Stimulated activated naive CD8-positive, alpha-beta T cell treated with anti-CD3 and anti-CD28 coated beads, Interleukin-15, Interleukin-2, amounts not matched to agents 100 ng/mL and 50 ng/mL, for 24 hours (primary cell): ENCODE results near the gene AHI1.

Source experiments
- H3K27ac Mint-ChIP-seq: one replicate; pipeline ENCODE4 v1.8.0; 2021; ENCODE audit warnings: mild to moderate bottlenecking, mixed read lengths
- H3K27me3 Mint-ChIP-seq: one replicate; pipeline ENCODE4 v1.8.0; 2021; ENCODE audit warnings: mixed read lengths
- H3K36me3 Mint-ChIP-seq: one replicate; pipeline ENCODE4 v1.8.0; 2021; ENCODE audit warnings: low read depth, mixed read lengths
- H3K4me1 Mint-ChIP-seq: one replicate; pipeline ENCODE4 v1.8.0; 2021; ENCODE audit warnings: low read depth, mixed read lengths
- H3K4me3 Mint-ChIP-seq: one replicate; pipeline ENCODE4 v1.8.0; 2021; ENCODE audit warnings: mild to moderate bottlenecking, mixed read lengths
- H3K9me3 Mint-ChIP-seq: one replicate; pipeline ENCODE4 v1.8.0; 2021; ENCODE audit warnings: mixed read lengths

The AHI1 gene

DNA sequence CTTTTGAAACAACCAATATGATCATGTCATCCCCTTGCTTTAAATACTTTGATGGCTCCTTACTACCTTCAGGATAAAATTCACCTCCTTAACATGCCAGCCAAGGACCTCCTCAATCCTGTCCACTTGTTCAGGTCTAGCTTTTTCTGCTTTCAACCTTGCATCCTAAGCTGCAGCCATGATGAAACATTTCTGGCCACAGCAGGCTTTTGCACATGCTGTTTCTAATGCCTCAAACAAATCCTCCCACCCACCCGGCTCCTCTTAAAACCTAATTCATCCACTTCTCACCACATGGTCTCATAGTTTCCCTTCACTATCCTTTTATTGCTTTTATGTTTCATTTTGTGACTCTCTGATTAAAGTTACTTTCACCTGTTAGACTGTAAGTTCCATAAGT is 191.9 kb downstream of the AHI1 start:
- Mint-ChIP-seq H3K4me3 (no peak overlapping the region), H3K27ac (no peak overlapping the region), H3K36me3 (peaks cover 59% of the 10 kb centered on the region), H3K4me1 (peaks cover 9% of the 10 kb centered on the region), H3K27me3 (no peaks in the 10 kb centered on the region), H3K9me3 (no peaks in the 10 kb centered on the region)

DNA sequence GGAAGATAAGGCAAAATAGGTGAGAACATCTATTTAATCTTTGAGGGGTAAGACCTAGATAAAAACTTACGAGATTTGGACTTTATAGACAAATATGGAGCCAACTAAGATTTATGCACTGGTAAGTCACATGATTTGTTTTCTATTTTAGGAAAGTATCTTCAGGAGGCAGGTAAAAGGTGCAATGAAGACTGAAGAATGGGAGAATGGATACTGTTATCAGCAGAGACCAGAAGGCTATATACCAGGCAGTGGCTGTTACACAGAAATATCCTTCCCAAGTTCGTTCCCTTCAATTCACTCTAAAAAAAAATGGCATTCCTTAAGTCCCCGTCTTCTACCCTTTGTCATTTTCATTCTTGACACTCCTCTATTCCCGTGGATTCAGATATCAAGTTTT is 192.7 kb downstream of the AHI1 start:
- no peaks in the 10 kb centered on the region for H3K9me3 Mint-ChIP-seq
- H3K36me3 Mint-ChIP-seq, result peaks cover 63% of the 10 kb centered on the region
- H3K4me1 Mint-ChIP-seq, result peaks cover 9% of the 10 kb centered on the region
- H3K27ac Mint-ChIP-seq, result no peak overlapping the region
- no peak overlapping the region for H3K4me3 Mint-ChIP-seq
- H3K27me3 Mint-ChIP-seq, result no peaks in the 10 kb centered on the region

DNA sequence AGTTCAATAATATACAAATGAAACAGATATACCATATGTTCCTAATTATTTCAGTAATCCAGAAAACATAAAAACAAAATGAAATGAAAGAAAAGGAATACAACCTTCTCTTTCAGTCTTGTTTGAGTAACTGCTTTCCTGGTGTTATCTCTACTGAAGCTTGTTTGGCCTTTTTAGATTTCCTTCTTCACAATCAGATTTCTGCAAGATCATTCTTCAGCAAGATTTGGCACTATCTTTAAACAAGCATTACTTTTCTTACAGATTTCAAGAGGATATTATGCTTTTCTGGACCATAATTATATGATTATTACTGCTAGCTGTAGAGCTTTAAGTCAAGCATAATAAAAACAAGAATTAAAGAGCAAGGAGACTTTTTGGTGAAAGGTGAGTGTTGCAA is 196.2 kb downstream of the AHI1 start:
- peaks cover 3% of the 10 kb centered on the region for H3K9me3 Mint-ChIP-seq
- H3K4me3 Mint-ChIP-seq, result no peak overlapping the region
- peaks cover 22% of the 10 kb centered on the region for H3K4me1 Mint-ChIP-seq
- no peak overlapping the region for H3K27ac Mint-ChIP-seq
- no peaks in the 10 kb centered on the region for H3K27me3 Mint-ChIP-seq
- peaks cover 71% of the 10 kb centered on the region for H3K36me3 Mint-ChIP-seq

DNA sequence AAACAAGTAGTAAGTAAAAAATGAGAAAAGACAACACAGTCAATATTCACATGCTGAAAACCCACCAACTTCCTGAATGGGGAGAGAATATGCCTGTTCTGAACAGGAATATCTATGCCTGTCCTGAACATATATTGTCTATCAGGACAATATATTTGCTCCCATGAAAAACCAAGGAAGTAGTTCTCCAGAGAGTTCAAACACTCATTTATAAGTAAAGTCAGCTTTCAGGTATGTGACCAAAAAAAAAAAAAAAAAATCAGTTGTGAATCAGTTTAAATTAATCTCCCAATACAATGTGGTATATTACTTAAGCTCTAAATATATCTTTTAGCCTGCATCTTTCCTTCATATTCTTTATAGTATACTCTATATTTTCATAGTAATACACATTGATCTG is 197.0 kb downstream of the AHI1 start:
- H3K27me3 Mint-ChIP-seq, result no peaks in the 10 kb centered on the region
- peaks cover 71% of the 10 kb centered on the region for H3K36me3 Mint-ChIP-seq
- H3K9me3 Mint-ChIP-seq, result peaks cover 6% of the 10 kb centered on the region
- H3K4me3 Mint-ChIP-seq, result no peak overlapping the region
- H3K27ac Mint-ChIP-seq, result no peak overlapping the region
- peaks cover 16% of the 10 kb centered on the region for H3K4me1 Mint-ChIP-seq

DNA sequence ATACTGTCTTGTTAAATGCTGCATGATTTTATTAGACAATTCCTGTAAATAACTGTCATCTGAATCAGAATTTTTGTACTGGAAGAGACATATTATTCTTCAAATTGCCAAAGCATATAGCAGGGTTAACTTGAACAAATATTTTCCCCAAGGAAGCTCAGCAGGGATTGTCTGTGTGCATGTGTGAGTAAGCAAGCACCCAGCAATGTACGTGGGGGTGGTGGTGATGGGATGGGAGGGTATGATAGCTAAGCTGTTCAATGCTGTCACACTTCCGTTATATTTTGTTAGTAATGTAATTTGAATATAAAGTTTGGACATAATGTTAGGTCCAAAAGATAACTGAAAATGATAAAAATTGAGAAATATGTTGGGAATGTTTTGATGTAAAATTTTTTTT is 198.3 kb downstream of the AHI1 start:
- Mint-ChIP-seq H3K4me1 (peaks cover 16% of the 10 kb centered on the region), H3K36me3 (peaks cover 71% of the 10 kb centered on the region), H3K27ac (no peak overlapping the region), H3K9me3 (peaks cover 9% of the 10 kb centered on the region), H3K4me3 (no peak overlapping the region), H3K27me3 (no peaks in the 10 kb centered on the region)

DNA sequence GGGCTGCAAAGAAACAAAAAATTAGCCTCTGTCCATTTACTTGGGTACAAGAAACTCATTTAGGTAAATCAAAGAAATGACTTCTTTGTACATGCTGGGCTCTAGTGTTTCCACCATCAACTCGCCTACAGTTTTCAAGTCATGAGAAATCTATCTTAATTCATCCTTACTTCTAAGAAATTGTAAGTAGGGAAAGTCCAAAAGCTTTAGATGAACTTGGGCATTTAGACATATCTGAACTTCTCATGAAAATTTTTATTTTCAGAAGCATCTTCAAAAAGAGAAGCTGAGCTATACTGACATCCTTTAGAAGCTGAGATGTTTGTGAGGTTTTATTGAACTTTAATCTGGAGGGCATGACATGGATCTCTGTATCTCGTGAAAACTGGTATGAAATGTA is 199.1 kb downstream of the AHI1 start:
- H3K27ac Mint-ChIP-seq, result peak overlapping the region; percentile 53
- peaks cover 9% of the 10 kb centered on the region for H3K9me3 Mint-ChIP-seq
- H3K4me3 Mint-ChIP-seq, result no peak overlapping the region
- peaks cover 67% of the 10 kb centered on the region for H3K36me3 Mint-ChIP-seq
- H3K4me1 Mint-ChIP-seq, result peaks cover 16% of the 10 kb centered on the region
- H3K27me3 Mint-ChIP-seq, result no peaks in the 10 kb centered on the region

DNA sequence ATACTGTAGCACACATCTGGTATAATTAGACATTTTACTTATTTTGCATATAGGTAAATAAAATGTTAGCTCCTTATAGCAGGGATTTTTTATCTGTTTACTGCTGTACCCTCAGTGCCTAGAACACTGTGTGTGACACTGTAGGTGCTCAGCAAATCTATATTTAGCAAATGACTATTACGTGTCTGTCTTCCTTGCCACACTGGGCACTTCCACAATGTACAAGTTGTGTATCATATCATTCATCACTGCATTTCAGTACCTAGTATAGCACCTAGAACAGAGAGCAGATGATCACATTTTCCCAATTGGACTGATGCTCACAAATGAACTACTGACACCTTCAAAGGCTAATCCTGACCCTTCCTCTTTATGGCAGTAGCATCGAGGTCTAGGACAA is 200.8 kb downstream of the AHI1 start:
- Mint-ChIP-seq H3K9me3 (peaks cover 9% of the 10 kb centered on the region), H3K27me3 (no peaks in the 10 kb centered on the region), H3K36me3 (peaks cover 52% of the 10 kb centered on the region), H3K4me1 (peaks cover 16% of the 10 kb centered on the region), H3K27ac (no peak overlapping the region), H3K4me3 (no peak overlapping the region)

DNA sequence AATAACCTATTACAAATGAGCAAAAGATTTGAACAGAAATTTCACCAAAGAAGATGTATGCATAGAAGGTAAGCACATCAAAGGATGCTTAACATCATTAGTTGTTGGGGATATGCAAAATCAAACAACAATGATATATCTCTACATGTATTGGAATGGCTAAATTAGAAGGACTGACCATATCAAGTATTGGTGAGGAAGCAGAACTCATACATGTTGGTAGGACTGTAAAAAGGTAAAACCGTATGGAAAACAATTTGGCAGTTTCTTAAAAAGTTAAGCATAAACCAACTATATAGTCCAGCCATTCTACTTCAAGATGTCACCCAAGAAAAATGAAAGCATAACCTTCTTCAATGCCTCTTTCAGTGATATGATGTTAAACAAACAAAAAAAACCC is 202.5 kb downstream of the AHI1 start:
- H3K4me1 Mint-ChIP-seq, result peaks cover 16% of the 10 kb centered on the region
- no peak overlapping the region for H3K27ac Mint-ChIP-seq
- H3K4me3 Mint-ChIP-seq, result no peak overlapping the region
- H3K36me3 Mint-ChIP-seq, result peaks cover 44% of the 10 kb centered on the region
- peaks cover 9% of the 10 kb centered on the region for H3K9me3 Mint-ChIP-seq
- no peaks in the 10 kb centered on the region for H3K27me3 Mint-ChIP-seq

DNA sequence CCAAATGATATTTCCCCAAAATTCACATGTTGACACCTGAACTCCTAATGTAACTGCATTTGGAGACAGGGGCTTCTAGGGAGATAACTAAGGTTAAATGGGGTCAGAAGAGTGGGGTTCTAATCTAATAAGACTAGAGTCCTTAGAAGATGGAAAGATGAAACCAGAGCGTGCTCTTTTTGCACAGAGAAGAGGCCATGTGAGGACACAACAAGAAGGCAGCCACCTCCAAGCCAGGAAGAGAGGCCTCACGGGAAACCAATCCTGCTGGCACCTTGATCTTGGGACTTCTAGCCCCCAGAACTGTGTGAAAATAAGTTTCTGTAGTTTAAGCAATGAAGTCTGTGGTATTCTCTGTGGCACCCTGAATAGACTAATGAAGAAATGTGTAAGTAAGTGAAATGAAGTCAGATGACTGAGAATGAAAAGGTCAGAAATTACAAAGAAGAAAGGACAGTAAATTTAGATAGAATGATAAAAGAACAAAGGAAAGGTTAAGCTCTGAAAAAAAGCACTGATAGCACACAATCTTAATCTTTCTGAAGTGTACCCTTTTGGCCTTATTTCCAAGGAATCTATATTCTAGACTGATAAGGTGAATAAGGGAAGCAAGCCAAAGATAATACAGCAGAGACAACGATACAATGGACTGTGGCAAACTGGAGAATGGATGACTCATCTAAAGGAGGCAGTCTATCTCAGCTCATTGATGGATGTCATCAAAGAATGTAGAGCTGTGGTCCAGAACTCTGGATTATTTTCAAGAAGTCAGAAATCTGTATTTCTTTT is 206.1 kb downstream of the AHI1 start:
- Mint-ChIP-seq H3K36me3 (peaks cover 38% of the 10 kb centered on the region), H3K27ac (no peak overlapping the region), H3K9me3 (peaks cover 9% of the 10 kb centered on the region), H3K4me3 (no peak overlapping the region), H3K27me3 (no peaks in the 10 kb centered on the region), H3K4me1 (peaks cover 10% of the 10 kb centered on the region)

DNA sequence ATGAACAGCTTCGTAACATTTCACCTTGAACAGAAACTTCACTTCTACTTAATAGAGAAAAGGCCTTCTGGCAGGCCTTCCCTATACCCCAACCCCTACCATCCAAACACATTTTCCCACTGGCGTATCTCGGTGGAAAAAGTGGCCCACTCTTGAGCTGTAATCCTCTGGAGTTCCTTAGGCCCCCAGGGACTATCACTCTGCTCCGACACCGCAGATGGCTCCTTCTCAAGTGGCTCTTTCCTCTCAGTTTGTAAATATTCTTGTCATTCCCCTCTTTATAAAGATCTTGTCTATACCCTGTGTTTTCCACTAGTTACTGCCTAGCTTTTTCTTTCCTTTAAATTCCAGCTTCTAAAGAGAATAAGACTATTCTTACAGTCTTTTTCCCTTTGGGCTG is 207.7 kb downstream of the AHI1 start:
- Mint-ChIP-seq H3K4me3 (no peak overlapping the region), H3K27me3 (no peaks in the 10 kb centered on the region), H3K4me1 (peaks cover 10% of the 10 kb centered on the region), H3K9me3 (no peaks in the 10 kb centered on the region), H3K27ac (no peak overlapping the region), H3K36me3 (peaks cover 37% of the 10 kb centered on the region)

DNA sequence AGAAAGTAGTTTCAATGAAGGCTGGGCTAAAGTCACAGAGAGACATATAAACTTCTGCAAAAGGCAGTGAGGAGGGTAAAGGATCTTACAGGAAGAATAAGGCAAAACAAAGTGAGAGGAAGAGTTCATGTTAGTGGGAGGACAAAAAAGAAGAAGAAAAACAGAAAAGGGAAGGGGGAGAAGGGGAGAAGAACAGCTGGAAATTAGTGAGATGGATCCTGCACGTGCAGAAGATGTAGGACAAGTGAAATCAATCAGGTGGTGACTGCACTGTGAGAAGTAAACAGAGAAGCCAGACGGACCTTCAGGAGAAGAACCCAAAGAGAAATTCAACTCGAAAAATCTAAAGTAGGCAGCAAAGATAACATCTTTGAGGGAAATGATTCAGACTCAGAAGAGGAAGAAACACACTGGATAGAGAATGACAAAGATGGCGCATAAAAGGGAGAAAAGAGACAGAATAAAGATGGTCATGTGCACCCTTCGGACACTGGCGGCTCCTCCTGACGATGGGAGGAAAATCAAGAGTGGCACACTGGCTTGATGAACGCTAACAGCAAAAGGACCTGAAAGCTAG is 210.5 kb downstream of the AHI1 start:
- Mint-ChIP-seq H3K4me3 (peak overlapping the region; percentile 6), H3K9me3 (no peaks in the 10 kb centered on the region), H3K27ac (no peak overlapping the region), H3K4me1 (peaks cover 10% of the 10 kb centered on the region), H3K36me3 (peaks cover 25% of the 10 kb centered on the region), H3K27me3 (no peaks in the 10 kb centered on the region)

DNA sequence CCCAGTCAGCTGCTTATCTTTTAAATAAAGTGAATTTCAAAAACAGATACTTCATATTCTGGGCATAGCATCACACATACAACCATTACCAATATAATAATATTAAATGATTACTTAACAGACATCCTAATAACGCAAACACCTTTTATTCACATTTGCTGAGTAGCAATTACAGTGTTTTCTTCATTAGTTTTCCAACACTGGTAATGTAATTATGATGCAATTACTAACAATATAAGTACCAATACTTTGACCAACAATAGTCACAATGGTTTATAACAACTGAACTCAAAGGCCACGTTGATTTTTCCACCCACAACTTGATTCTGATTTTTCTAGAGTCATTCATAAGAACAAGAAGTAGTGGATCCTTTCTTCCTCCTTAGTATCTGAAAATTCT is 212.4 kb downstream of the AHI1 start:
- H3K4me1 Mint-ChIP-seq, result peaks cover 17% of the 10 kb centered on the region
- peaks cover 6% of the 10 kb centered on the region for H3K27me3 Mint-ChIP-seq
- H3K27ac Mint-ChIP-seq, result no peak overlapping the region
- H3K9me3 Mint-ChIP-seq, result no peaks in the 10 kb centered on the region
- H3K36me3 Mint-ChIP-seq, result peaks cover 25% of the 10 kb centered on the region
- no peak overlapping the region for H3K4me3 Mint-ChIP-seq

DNA sequence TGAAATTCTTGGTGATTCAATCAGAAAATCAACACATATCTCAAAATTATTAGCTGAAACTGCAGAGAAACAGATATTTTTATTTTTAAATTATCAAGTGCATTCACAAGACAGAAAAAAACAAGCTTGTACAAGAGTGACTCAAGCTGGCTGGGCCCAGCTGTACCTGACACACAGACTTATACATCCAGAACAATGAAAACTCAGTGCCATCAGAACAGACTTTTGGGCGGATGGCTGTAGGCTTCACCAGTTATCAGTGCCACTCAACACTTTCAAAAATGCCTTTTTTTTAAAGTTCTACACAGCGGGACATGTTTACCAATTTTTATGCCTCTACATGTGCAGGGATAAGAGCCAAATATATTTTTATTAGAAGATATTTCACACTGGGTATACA is 213.6 kb downstream of the AHI1 start:
- Mint-ChIP-seq H3K27me3 (peaks cover 6% of the 10 kb centered on the region), H3K4me1 (peaks cover 17% of the 10 kb centered on the region), H3K36me3 (peaks cover 25% of the 10 kb centered on the region), H3K27ac (no peak overlapping the region), H3K4me3 (no peak overlapping the region), H3K9me3 (no peaks in the 10 kb centered on the region)

DNA sequence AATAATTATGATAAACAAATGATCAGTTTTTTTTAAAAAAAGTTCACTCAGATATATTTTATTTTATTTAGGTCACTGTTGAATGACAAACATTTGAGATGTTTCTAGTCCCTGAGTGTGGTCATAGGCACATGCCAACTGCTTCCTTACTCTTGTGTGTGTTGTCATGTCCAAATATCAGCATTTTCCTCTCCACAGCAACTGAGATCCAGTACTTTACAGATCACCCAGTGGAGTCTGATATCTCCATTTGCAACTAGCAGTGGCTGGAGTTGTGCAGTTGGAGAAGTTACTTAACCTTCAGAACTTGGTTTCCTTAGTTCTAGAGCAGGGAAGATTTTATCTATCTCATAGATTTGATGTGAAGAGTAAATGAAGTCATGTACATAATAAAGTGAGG is 215.1 kb downstream of the AHI1 start:
- H3K9me3 Mint-ChIP-seq, result no peaks in the 10 kb centered on the region
- H3K27ac Mint-ChIP-seq, result no peak overlapping the region
- peaks cover 6% of the 10 kb centered on the region for H3K27me3 Mint-ChIP-seq
- H3K4me1 Mint-ChIP-seq, result peaks cover 16% of the 10 kb centered on the region
- H3K4me3 Mint-ChIP-seq, result no peak overlapping the region
- peaks cover 20% of the 10 kb centered on the region for H3K36me3 Mint-ChIP-seq

DNA sequence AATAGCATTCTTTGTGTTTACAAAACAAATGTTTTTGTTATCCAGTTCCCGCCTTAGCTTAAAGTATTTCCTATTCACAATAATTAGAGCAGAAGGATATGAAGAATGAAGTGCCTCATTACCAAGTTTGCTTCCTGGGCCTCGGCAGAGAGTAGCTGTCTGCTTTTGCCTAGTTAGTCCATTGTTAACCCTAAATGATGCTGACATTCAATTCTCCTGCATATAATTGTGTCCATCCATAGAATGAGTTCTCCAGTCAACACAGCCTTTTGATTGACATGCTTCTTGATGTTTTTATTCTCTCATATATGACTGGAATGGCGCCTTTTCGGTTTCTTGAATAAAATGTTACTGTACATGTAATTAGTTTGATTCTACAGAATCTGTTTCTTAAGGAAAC is 215.6 kb downstream of the AHI1 start:
- Mint-ChIP-seq H3K36me3 (peaks cover 16% of the 10 kb centered on the region), H3K27ac (no peak overlapping the region), H3K9me3 (no peaks in the 10 kb centered on the region), H3K4me3 (no peak overlapping the region), H3K27me3 (peaks cover 6% of the 10 kb centered on the region), H3K4me1 (peaks cover 11% of the 10 kb centered on the region)

DNA sequence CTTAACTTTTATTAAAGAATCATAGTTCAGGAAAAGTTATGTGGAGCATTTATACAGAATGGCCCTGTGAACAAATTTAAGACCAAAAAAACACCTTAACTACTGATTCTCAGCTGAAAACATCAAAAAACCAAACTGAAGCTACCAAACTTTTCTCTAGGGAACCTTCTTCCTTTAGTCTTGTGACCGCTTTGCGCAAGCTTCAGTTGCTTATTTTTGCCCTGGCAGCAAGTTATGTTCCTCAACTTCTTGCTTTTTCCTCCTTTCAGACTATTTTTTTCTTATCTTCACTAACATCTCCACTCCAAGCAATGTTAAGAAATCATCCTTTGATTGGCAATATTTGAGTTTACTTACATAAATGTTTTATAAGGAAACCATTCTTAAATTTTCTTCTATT is 216.3 kb downstream of the AHI1 start:
- H3K9me3 Mint-ChIP-seq, result no peaks in the 10 kb centered on the region
- no peak overlapping the region for H3K4me3 Mint-ChIP-seq
- peaks cover 8% of the 10 kb centered on the region for H3K4me1 Mint-ChIP-seq
- H3K27me3 Mint-ChIP-seq, result peaks cover 13% of the 10 kb centered on the region
- H3K36me3 Mint-ChIP-seq, result peaks cover 10% of the 10 kb centered on the region
- H3K27ac Mint-ChIP-seq, result no peak overlapping the region
